Neural crest cell (in vitro differentiated cells): ENCODE data around the gene PDE7B. TPM values are rescaled to one million over a fixed set of nuclear protein-coding genes. Genes with fewer than 3 reads are reported as not detected.

Experiments
- DNase-seq: peaks from one replicate; pipeline ENCODE4 v3.0.0; 2021; ENCODE audit warnings: low read depth, mixed read lengths, low spot score
- H3K27ac Mint-ChIP-seq: one replicate; pipeline ENCODE4 v1.8.0; 2021; ENCODE audit warnings: mild to moderate bottlenecking, mixed read lengths; ENCODE audit not compliant: unreplicated experiment
- H3K27me3 Mint-ChIP-seq: 2 replicates; pipeline ENCODE4 v1.8.0; 2021; ENCODE audit warnings: low read depth, mild to moderate bottlenecking, mixed read lengths
- H3K36me3 Mint-ChIP-seq: 2 replicates; pipeline ENCODE4 v1.8.0; 2021; ENCODE audit warnings: low read depth, mild to moderate bottlenecking, mixed read lengths
- H3K4me1 Mint-ChIP-seq: 2 replicates; pipeline ENCODE4 v1.8.0; 2021; ENCODE audit warnings: mixed read lengths
- H3K4me3 Mint-ChIP-seq: one replicate; pipeline ENCODE4 v1.8.0; 2021; ENCODE audit warnings: mild to moderate bottlenecking, mixed read lengths
- H3K9me3 Mint-ChIP-seq: 2 replicates; pipeline ENCODE4 v1.8.0; 2021; ENCODE audit warnings: mixed read lengths
- total RNA-seq: library from RNA; stranded (reverse); gene quantifications from 2 replicates; pipeline ENCODE4 v1.2.1, GENCODE V29; 2021
- TF ChIP-seq, protein P1 (sequence below): fragments of 200-600 bp; sonication (generic); conservative IDR thresholded peaks from 2 replicates; pipeline ENCODE4 v1.5.0; 2021; ENCODE audit warnings: antibody characterized with exemption, mild to moderate bottlenecking

Gene PDE7B
- total RNA-seq, 1 donor from 2014 or later, result 0.58 TPM

DNA sequence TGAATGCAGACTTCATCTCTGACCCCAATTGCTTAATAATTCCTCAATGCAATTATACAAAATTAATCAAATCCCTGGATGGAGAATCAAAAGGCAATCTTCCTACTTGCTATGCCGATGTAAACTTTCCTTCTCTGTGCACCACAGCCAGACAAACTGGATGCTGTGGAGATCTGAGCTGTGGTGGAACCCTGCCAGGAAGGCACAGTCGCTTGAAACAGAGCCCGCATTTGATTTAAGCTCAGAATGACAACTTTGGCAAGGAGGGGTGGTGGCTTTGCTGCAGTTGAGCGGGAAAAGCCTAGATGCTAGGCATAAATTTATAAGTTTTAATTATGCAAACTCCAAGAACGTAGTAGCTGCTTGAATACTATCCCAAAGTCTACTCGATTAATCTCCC is 207.8 kb downstream of the PDE7B start:
- H3K27ac Mint-ChIP-seq, result no peak overlapping the region
- no peaks in the 10 kb centered on the region for H3K4me1 Mint-ChIP-seq
- no peaks in the 10 kb centered on the region for H3K9me3 Mint-ChIP-seq
- TF ChIP-seq, protein P1, sequence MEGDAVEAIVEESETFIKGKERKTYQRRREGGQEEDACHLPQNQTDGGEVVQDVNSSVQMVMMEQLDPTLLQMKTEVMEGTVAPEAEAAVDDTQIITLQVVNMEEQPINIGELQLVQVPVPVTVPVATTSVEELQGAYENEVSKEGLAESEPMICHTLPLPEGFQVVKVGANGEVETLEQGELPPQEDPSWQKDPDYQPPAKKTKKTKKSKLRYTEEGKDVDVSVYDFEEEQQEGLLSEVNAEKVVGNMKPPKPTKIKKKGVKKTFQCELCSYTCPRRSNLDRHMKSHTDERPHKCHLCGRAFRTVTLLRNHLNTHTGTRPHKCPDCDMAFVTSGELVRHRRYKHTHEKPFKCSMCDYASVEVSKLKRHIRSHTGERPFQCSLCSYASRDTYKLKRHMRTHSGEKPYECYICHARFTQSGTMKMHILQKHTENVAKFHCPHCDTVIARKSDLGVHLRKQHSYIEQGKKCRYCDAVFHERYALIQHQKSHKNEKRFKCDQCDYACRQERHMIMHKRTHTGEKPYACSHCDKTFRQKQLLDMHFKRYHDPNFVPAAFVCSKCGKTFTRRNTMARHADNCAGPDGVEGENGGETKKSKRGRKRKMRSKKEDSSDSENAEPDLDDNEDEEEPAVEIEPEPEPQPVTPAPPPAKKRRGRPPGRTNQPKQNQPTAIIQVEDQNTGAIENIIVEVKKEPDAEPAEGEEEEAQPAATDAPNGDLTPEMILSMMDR, result no peak
- no peaks in the 10 kb centered on the region for H3K36me3 Mint-ChIP-seq
- no peak for DNase-seq
- H3K4me3 Mint-ChIP-seq, result no peak overlapping the region
- H3K27me3 Mint-ChIP-seq, result no peaks in the 10 kb centered on the region

DNA sequence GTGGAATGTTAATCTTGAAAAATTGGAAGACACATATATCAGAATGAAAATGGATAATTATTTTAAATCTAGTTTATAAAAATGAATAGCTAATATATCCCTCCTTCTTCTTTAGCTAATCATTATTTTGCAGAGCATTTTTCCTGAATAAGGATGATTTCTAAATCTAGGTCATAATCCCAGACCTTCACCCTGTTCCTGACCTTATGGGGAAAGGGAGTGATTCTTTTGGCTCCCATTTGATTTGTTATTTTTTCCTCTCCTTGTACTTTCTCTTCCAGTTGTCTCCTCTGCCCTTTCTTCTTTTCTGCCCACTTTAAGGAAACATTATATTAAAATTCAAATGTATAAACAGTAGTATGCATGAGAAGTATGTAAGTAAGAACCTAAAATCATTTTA is 208.6 kb downstream of the PDE7B start:
- no peaks in the 10 kb centered on the region for H3K9me3 Mint-ChIP-seq
- no peak for DNase-seq
- no peaks in the 10 kb centered on the region for H3K4me1 Mint-ChIP-seq
- H3K27me3 Mint-ChIP-seq, result no peaks in the 10 kb centered on the region
- H3K36me3 Mint-ChIP-seq, result no peaks in the 10 kb centered on the region
- TF ChIP-seq, protein P1, result no peak
- H3K4me3 Mint-ChIP-seq, result no peak overlapping the region
- H3K27ac Mint-ChIP-seq, result no peak overlapping the region

DNA sequence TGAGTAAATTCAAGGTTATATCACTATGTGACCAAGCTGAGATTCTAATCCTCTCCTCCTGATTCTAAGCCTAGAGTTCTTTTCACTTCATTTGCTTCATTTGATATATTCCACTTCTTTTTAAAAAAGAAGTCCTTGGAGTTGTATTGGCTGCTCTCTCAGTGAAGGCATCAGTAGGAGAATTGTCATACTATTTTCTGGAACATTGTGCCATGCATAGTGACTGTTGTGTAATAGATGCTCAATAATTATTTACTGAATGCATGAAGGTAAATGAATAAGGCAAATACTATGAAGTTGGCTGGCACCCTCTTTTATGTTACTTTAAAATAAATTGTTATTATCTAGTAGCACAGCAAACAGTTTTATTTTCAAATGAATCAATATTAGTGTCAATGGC is 209.3 kb downstream of the PDE7B start:
- TF ChIP-seq, protein P1, result no peak
- DNase-seq, result no peak
- H3K4me1 Mint-ChIP-seq, result no peaks in the 10 kb centered on the region
- H3K36me3 Mint-ChIP-seq, result no peaks in the 10 kb centered on the region
- H3K4me3 Mint-ChIP-seq, result no peak overlapping the region
- H3K9me3 Mint-ChIP-seq, result no peaks in the 10 kb centered on the region
- H3K27ac Mint-ChIP-seq, result no peak overlapping the region
- H3K27me3 Mint-ChIP-seq, result no peaks in the 10 kb centered on the region

DNA sequence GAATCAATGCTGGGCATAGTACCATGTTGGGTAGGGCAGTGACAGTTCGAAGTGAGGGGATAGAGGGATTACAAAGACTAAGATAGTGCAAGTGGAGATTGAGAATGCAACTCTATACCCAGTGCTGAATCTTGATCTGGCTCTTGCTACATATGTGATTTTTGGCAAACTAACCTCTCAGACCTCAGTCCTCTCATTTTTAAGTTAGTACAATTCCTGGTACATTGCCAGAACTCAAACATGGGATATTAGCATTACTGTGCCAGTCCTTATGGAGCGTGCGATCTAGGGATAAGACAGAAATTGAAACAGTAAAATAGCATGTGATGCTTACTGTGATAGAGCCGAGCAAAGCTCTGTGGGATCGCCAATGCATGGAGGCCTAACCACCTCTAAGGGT is 210.2 kb downstream of the PDE7B start:
- DNase-seq, result no peak

DNA sequence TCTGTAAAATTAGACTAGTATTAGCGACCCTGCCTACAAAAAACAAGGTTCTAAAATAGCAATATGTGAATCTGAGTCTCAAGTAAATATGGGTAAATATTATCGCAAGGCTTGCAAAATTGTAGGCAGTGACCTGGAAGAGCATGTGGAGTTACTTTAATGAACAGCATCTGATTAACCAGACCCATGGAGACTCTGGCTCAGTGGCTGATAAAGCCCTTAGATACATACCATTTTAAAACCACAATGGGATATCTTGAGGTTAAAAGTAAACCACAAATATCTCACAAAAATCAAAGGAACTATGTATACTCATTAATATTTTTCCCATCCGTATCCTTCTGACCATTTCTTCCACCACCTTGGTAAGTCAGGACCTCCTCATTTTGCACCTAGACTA is 211.6 kb downstream of the PDE7B start:
- Mint-ChIP-seq H3K9me3 (no peaks in the 10 kb centered on the region), H3K27ac (no peak overlapping the region), H3K36me3 (no peaks in the 10 kb centered on the region), H3K4me1 (no peaks in the 10 kb centered on the region), H3K27me3 (no peaks in the 10 kb centered on the region), H3K4me3 (no peak overlapping the region)
- TF ChIP-seq, protein P1, result no peak
- DNase-seq, result no peak

More for the DNA sequence above, 210.2 kb downstream of the PDE7B start:
- H3K9me3 Mint-ChIP-seq, result no peaks in the 10 kb centered on the region
- no peak overlapping the region for H3K4me3 Mint-ChIP-seq
- no peaks in the 10 kb centered on the region for H3K36me3 Mint-ChIP-seq
- TF ChIP-seq, protein P1, result no peak
- no peaks in the 10 kb centered on the region for H3K4me1 Mint-ChIP-seq
- no peaks in the 10 kb centered on the region for H3K27me3 Mint-ChIP-seq
- H3K27ac Mint-ChIP-seq, result no peak overlapping the region

DNA sequence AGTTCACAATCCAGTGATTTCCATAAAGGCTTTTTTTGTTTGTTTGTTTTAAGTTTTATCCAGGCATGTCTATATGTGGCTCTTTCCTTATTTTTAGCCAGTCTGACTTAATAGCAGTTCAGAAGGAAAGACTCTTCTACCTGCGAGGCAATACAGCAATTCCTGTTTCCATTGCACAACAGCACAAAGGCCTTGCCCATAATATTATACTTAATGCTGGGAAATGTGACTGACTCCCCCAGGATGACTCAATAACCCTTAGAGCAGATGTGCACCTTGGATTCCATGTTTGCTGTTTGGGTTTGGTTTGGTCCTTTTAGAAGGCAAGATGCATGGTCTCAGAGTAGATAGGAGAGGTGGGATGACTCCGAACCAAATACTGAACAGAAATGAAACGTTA is 214.5 kb downstream of the PDE7B start:
- no peak overlapping the region for H3K4me3 Mint-ChIP-seq
- no peaks in the 10 kb centered on the region for H3K36me3 Mint-ChIP-seq
- DNase-seq, result no peak
- no peaks in the 10 kb centered on the region for H3K27me3 Mint-ChIP-seq
- no peak overlapping the region for H3K27ac Mint-ChIP-seq
- H3K4me1 Mint-ChIP-seq, result no peaks in the 10 kb centered on the region
- TF ChIP-seq, protein P1, result no peak
- H3K9me3 Mint-ChIP-seq, result no peaks in the 10 kb centered on the region
